Activated T-cell treated with anti-CD3 and anti-CD28 coated beads, Interleukin-2, amount 50 U/mL, for 48 hours (primary cell): ENCODE data around the gene ZNF99.
"Not testable (repeated sequence)": the region's sequence is repeated elsewhere in the genome, so short reads cannot be mapped to it uniquely, and the experiment has no call there.

Experiments used
- DNase-seq, 2 experiments: peaks; one replicate each; pipeline ENCODE4 v3.0.0-alpha.2; 2020

The ZNF99 gene

DNA sequence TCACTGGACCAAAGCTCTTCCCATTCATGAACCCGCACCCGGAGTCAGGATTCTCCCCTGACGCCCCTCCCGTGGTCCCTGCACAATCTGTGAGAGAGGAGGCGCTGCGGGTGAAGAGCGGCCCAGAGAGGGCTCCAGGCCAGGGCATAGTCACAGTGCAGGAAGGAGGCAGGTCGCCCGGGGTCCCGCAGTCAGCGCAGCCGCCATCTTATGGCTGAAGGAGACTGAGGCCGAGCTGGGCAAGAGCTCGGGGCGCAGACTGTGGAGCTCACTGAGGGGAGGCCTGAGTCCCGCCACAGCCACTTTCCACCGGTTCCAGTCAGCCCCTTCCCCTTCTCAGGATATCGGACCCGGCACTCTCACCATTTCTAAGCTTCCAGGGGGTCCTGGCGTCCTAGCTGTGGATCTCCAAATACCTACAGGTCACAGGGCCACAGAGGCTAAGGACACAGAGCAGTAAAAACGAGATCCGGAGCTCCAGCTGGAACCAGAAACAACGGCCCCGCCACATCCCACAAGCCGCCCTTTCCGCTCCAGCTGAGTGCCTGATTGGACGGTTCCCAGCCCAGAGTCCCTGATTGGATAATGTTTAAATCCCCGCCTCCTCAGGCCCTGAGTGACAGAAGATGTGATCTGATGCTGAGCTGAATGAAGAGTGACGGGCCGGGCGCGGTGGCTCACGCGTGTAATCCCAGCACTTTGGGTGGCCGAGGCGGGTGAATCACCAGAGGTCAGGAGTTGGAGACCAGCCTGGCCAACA is at the start of gene ZNF99:
Gene ZNF99, minus strand, starts transcription at position 501 of the 760 bp plus-strand sequence. Its CDS starts 135 bp downstream, at position 366.
- no peak for DNase-seq

DNA sequence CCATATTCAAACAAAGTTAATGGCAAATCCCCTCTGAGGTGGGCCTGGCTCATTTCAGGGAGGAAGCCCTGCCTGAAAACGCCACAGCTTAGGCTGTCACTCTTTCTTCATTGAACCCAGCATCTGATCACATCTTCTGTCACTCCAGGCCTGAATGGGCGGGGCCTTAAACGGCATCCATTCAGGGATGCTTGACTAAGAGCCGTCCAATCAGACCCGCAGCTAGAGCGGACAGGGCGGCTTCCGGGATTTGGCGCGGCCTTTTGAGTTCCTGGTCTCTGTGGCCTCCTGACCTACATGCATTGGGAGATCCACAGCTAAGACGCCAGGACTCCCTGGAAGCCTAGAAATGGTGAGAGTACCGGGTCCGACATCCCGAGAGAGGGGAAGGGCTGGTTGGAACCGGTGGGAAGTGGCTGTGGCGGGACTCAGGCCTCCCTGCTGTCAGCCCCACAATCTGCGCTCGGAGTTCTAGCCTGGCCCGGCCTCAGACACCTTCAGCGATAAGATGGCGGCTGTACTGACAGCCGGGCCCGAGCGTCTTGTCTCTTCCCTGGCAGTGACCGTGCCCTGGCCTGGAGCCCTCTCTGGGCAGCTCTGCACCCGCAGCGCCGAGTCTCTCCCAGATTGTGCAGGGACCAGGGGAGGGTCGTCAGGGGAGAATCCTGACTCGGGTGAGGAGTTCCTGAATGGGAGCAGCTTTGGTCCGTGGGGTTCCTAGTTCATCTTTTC is 48.2 kb upstream of the ZNF99 start, which contains the start of gene ZNF723:
Gene ZNF723, plus strand, starts transcription at position 261 of the 732 bp plus-strand sequence. Its CDS starts 89 bp downstream, at position 350.
- no peak for DNase-seq

DNA sequence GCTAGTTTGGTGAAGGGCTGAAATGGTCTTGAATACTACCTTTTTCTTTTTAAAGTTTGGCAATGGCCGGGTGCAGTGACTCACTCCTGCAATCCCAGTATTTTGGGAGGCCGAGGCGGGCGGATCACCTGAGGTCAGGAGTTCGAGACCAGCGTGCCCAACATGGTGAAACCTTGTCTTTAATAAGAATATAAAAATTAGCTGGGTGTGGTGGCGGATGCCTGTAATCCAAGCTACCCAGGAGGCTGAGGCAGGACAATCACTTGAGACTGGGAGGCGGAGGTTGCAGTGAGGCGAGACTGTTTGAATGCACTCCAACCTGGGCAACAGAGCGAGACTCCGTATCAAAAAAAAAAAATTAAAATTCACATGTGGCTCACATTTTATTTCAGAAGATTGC is 47.3 kb upstream of the ZNF99 start:
- DNase-seq = no peak

DNA sequence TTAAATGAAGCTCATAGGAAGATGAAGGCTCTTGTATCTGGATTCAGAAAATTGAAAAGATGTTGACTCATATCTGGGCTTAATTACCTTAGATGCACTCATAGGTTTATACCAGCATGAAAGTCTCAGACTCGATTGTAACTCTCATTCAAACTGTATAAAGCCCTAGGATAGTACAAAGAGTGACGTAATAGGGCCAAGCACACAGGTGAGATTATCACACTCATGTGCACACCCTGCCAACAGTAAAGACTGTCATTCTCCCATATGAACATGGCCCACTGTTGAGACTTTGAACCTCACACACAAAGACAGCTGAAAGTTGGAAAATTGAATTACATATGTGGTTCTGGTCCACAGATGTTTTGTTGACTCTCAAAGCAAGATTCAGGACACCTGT is 30.2 kb upstream of the ZNF99 start:
- DNase-seq = no peak

DNA sequence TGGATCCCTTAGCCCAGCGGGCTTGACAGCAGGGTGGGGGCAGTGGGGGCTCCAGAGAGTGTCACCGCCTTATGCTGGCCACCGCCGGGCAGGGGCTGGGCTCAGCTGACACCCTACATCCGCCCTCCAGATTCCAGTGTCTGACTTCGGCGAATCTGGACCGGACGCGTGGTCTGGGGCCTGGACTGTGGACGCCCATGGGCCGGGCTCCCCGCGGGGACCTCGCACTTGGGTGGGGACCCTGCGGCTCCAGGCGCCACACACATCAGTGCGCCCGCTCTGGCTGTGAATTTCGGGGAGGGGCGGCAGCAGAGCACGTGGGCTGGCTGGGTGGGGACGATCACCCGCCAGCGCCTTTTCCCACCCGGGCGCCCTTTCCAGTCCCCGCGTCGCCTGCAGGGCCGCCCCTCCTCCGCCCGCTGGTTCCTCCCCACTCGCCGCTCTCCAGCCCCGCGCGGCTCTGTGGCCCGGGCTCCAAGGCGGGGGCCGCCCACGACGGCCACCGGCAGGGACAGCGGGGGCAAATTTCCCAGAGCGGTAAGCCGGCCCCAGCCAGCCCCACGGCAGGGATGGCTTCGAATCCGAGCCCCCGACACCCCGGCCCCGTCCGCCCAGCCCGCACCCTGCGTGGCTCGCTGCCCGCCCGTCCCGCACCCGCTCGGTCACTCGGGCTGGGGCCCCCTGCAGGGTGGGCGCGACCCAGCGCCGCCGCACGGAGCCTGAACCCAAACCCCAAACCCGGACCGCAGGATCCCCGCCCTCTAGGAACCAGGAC is 23.3 kb upstream of the ZNF99 start:
- no peak for DNase-seq

DNA sequence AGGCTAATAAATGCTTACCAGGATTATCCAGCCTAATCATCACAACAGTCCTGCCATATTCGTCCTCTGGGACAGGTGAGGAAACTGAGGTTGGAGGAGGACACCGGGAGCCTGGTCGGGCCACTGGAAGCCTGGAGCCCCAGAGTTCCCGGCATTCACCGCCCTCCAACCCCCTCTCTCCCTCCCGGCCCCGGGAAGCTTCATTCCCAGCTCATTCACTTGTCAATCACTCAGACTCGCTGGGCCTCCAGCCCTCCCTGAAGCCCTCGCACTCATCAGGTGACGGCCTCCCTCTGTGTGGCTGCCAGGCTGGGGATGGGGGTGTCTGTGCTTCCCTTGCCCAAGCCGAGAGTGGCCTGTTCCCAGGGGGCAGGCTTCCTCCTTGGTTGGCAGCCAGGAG is 22.5 kb upstream of the ZNF99 start:
- no peak for DNase-seq

DNA sequence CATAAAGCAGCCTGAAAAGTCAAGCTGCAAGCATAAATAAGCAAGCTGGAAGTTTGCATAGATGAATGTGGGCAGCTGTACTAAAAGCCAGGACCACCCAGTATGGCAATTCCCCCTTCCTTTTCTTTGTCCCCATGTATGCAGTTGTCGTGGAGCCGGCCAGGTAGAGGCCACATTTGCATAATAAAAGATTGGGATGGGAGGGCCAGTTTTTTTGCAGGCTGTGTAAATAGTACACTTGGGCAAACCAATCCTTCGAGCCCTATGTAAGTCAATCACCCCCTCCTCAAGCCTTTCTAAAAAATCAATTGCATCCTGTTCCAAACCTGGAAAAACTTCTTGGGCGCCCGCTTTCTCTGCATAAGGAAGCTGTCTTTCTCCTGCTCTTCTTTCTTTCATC is 13.1 kb upstream of the ZNF99 start:
- DNase-seq = no peak

DNA sequence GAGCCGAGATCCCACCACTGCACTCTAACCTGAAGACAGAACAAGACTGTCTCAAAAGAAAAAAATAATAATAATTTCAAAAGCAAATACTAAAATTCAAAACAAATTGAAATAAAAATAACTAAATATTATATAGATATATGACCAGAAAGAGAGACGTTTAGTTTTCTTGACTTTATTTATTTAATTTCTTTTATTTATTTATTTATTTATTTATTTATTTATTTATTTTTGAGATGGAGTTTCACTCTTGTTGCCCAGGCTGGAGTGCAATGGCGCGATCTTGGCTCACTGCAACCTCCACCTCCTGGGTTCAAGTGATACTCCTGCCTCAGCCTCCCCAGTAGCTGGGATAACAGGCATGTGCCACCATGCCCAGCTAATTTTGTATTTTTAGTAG is 8.9 kb upstream of the ZNF99 start:
- not testable (repeated sequence) for DNase-seq

DNA sequence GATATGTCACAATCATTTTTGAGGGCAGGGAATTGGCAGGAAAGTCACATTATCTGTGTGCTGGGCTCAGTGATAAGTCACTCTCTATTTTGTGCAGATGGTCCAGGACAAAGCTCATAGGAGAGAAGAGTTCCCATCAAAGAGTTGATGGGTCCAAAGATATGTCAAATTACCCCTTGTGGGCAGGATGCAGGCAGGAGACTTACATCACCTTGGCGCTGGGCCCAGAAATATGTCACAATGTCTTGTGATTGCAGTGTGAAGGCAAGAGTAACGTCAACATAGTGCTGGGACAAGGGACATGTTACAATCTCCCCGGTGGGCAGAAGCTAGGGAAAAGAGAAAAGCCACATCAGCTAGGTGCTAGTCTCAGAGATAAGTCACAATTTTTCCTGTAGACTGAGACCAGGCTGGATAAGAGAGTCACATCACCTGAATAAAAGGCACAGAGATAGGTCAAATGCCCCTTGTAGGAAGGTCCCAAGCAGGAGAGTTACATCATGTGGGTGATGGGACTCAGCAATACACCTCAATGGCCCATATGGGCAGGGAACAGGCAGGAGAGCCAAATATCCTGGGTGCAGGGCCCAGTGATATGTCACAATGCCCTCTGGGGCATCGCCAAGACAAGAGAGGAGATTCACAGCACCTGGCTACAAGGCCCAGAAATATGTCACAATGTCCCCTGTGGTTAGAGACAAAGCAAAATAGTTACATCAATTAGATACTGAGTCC is 47.9 kb downstream of the ZNF99 start:
- no peak for DNase-seq

DNA sequence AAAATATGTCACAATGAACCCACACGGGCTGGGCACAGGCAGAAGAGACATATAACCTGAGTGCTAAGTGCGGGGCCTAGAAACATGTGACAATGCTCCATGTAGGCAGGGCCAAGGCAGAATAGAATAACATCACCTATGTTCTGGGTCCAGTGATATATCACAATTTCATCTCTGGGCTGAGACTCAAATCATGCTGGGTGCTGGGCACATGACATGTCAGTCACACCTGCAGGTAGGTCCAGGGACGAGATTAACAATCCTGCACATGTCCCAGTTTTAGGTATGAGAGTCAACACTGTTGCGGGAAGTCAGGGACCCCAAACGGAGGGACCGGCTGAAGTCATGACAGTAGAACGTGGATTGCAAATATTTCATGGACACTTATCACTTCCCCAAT is 50.3 kb downstream of the ZNF99 start:
- no peak for DNase-seq

DNA sequence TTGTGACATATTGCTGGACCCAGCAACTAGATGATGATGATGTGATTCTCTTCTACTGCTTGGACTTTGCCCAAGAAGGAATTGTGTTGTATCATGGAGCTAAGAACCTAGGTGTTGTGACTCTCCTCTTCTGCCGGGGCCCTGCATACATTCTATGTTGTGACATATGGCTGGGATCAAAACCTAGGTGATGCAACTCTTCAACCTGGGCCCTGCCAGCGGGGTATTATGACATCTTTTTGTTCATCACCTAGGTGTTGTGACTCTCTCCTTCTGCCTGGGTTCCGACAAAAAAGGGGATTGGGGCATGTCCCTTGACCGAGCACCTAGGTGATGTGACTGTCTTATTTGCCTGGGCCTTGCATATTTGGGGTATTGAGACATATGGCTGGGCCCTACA is 55.7 kb downstream of the ZNF99 start:
- DNase-seq = not testable (repeated sequence)

DNA sequence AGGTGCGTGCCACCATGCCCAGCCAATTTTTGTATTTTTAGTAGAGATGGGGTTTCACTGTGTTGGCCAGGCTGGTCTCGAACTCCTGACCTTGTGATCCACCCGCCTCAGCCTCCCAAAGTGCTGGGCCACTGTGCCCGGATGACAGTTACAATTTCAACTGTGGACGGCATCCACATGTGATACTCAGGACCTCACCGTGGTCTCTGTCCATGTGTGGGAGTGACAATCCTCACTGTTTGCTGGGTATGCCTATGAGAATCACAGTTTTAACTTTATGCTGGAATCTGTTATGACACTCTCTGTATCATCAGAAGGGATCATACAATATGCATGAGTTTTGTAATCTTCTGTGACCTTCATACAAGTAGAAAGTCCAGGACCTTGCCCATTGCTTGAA is 62.4 kb downstream of the ZNF99 start:
- DNase-seq = not testable (repeated sequence)

DNA sequence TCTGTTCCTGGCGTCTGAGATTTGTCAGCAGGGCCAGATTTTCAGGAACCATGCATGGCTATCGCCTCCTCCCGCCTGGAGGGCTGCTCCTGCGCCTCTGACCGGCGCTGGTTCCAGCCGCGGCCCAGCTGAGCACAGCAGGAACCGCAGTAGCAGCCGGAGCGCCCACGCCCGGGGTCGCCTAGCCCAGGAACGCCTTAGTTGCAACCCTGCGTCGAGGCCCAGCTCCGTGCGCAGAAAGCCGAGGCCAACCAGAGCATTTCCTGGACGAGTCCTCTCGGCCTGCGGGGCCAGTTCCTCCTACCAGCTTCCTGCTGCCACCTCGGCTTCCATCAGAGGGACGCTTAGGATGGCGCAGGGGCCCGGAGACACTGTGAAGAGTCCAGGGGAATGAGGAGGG is 75.0 kb downstream of the ZNF99 start:
- no peak for DNase-seq

DNA sequence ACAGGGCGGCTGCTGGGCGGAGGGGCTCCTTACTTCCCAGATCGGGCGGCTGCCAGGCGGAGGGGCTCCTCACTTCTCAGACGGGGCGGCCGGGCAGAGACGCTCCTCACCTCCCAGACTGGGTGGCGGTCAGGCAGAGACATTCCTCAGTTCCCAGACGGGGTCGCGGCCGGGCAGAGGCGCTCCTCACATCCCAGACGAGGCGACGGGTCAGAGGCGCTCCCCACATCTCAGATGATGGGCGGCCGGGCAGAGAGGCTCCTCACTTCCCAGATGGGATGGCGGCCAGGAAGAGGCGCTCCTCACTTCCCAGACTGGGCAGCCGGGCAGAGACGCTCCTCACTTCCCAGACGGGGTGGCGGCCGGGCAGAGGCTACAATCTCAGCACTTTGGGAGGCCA is 80.9 kb downstream of the ZNF99 start:
- DNase-seq = not testable (repeated sequence)

DNA sequence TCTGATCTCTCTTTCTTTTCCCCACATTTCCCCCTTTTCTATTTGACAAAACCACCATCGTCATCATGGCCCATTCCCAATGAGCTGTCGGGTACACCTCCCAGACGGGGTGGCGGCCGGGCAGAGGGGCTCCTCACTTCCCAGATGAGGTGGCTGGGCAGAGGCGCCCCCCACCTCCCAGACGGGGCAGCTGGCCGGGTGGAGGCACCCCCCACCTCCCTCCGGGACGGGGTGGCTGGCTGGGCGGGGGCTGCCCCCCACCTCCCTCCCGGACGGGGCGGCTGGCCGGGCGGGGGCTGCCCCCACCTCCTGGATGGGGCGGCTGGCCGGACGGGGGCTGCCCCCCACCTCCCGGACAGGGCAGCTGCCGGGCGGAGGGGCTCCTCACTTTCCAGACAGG is 81.3 kb downstream of the ZNF99 start:
- not testable (repeated sequence) for DNase-seq
